AG10803 (cell line): Measurements from ENCODE around the gene FOXP1.

Source experiments
- DNase-seq: peaks from one replicate; pipeline ENCODE4 v3.0.0; 2010; ENCODE audit warnings: low read depth
- H3K4me3 ChIP-seq: 2 replicates; pipeline ENCODE4 v1.5.1; 2011; ENCODE audit warnings: mild to moderate bottlenecking, low read length, control low read depth
- CTCF ChIP-seq: conservative IDR thresholded peaks from 2 replicates; pipeline ENCODE4 v1.5.1; 2011; ENCODE audit warnings: mild to moderate bottlenecking, low read length, control low read depth, inconsistent platforms

FOXP1 gene

GRCh38 chr3:71064956-71065763 lies 518.4 kb downstream of the FOXP1 start:
- peak; percentile 49 for DNase-seq
- H3K4me3 ChIP-seq = peak overlapping the region; percentile 79
- no peak for TF ChIP-seq CTCF

- H3K4me3 ChIP-seq = peak overlapping the region; percentile 76
- DNase-seq = peak; percentile 56
- TF ChIP-seq CTCF = no peak; the same call in 1 of the 2 replicates
These were observed 519.1 kb downstream of the FOXP1 start for GRCh38 chr3:71064291-71064955.

GRCh38 chr3:71063773-71064290 lies 519.7 kb downstream of the FOXP1 start:
- no peak for TF ChIP-seq CTCF
- peak overlapping the region; percentile 76 for H3K4me3 ChIP-seq
- peak; percentile 29 for DNase-seq

- DNase-seq = peak; percentile 30
- peak overlapping the region; percentile 76 for H3K4me3 ChIP-seq
- TF ChIP-seq CTCF = no peak
These were observed 520.4 kb downstream of the FOXP1 start for GRCh38 chr3:71062952-71063772.

- peak overlapping the region; percentile 76 for H3K4me3 ChIP-seq
- no peak for TF ChIP-seq CTCF
- no peak for DNase-seq
These were observed 521.2 kb downstream of the FOXP1 start for GRCh38 chr3:71062037-71062932.

GRCh38 chr3:71061581-71061980 lies 521.9 kb downstream of the FOXP1 start:
- no peak overlapping the region for H3K4me3 ChIP-seq
- no peak for TF ChIP-seq CTCF
- DNase-seq = no peak
